PC-9 (cell line): ENCODE data around the gene GIMAP2.

ENCODE experiments used
- EZH2 ChIP-seq: fragments of 200-600 bp; sonication (generic); IDR thresholded peaks from 2 replicates; pipeline ENCODE4 v1.8.0; 2017; ENCODE audit warnings: antibody characterized with exemption, low read depth
- TF ChIP-seq, protein P1 (sequence below): fragments of 200-600 bp; sonication (generic); conservative IDR thresholded peaks from 2 replicates; pipeline ENCODE4 v1.6.1; 2017; ENCODE audit warnings: mixed run types, antibody characterized with exemption, mild to moderate bottlenecking, moderate library complexity

DNA sequence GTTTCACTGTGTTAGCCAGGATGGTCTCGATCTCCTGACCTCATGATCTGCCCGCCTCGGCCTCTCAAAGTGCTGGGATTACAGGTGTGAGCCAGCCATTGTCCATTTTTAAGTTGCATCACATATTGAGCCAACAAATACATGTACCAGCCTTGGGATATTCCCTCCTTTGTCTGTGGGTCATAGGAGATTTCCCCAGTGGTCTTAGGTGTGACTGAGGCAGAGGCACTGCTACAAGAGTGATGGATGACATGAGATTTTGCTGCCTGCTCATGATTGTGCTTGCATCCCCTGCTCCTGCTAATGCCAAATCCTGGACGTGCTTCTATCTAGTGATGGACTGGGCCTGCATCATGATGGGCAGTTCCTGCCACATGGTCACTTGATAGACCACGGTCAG, 42.6 kb upstream of the GIMAP2 start:
- TF ChIP-seq EZH2, result no peak
- TF ChIP-seq, protein P1, sequence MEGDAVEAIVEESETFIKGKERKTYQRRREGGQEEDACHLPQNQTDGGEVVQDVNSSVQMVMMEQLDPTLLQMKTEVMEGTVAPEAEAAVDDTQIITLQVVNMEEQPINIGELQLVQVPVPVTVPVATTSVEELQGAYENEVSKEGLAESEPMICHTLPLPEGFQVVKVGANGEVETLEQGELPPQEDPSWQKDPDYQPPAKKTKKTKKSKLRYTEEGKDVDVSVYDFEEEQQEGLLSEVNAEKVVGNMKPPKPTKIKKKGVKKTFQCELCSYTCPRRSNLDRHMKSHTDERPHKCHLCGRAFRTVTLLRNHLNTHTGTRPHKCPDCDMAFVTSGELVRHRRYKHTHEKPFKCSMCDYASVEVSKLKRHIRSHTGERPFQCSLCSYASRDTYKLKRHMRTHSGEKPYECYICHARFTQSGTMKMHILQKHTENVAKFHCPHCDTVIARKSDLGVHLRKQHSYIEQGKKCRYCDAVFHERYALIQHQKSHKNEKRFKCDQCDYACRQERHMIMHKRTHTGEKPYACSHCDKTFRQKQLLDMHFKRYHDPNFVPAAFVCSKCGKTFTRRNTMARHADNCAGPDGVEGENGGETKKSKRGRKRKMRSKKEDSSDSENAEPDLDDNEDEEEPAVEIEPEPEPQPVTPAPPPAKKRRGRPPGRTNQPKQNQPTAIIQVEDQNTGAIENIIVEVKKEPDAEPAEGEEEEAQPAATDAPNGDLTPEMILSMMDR, result no peak
